ENCODE results near the gene ABCC1. TPM values are rescaled to one million over a fixed set of nuclear protein-coding genes. Genes with fewer than 3 reads are reported as not detected.
A peak's percentile ranks its signal among the peaks of the same experiment; 100 is the strongest.

ABCC1 gene
- total RNA-seq, 6 experiments from 2014 or later = 49.3 to 63.6 (median 57.1) TPM

- Mint-ChIP-seq H3K9me3 (no peaks in the 10 kb centered on the region), H3K4me3 (no peak overlapping the region), H3K27ac (peak overlapping the region; percentile 3; the same call in 1 of the 2 replicates), H3K36me3 (ENCODE audit: low read depth) (peaks cover 11% of the 10 kb centered on the region; the same call in 1 of the 2 replicates), H3K4me1 (ENCODE audit: low read depth) (peaks cover 54% of the 10 kb centered on the region), H3K27me3 (ENCODE audit: insufficient read depth) (peaks cover 3% of the 10 kb centered on the region; the same call in 1 of the 2 replicates)
- no peak for TF ChIP-seq CTCF (IDR thresholded peaks at IDR 0.05)
- DNase-seq = no peak
Observed at GRCh38 chr16:15947983-15948509, 1.4 kb upstream of the ABCC1 start.

GRCh38 chr16:15948532-15949209 lies 745 bp upstream of the ABCC1 start:
- Mint-ChIP-seq H3K4me3 (peak overlapping the region; percentile 84), H3K36me3 (ENCODE audit: low read depth) (peaks cover 11% of the 10 kb centered on the region; the same call in 1 of the 2 replicates), H3K4me1 (ENCODE audit: low read depth) (peaks cover 59% of the 10 kb centered on the region), H3K27me3 (ENCODE audit: insufficient read depth) (peaks cover 3% of the 10 kb centered on the region; the same call in 1 of the 2 replicates), H3K27ac (peak overlapping the region; percentile 72), H3K9me3 (no peaks in the 10 kb centered on the region)
- TF ChIP-seq CTCF (IDR thresholded peaks at IDR 0.05) = no peak
- no peak for DNase-seq

DNA sequence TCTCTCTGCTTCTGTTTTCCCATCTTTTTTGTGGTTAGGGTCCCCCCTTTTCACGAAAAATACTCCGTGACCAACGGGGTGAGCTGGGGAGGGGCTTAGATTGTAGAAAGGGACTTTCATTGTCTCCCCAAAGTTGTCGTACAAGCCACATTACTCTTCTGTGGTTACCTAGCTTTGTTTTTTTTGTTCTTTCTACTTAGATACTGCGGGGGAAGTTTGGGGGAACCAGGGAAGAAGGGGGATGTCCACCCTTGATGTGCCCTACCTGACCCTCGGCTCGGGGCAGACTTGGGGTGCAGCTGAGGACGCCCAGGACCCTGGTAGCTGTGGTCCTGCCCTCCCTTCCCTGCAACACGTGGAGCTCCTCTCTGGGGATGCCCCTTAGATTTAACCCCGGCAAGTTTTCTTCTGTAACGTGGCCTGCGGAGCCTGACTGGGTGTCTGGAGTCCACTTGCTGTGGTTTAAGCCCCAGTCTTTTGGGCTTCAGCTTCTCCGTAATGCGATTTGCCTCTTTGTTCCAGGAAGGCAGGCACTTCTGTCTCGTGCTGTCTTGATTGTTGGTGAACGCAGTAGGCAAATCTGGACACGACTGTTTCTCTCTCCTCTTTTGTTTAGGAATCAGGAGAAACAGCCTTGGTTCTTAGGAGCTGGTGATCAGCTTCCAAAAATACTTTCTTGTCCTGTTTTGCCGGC lies 892 bp downstream of the ABCC1 start:
- peak; percentile 33 for DNase-seq
- H3K4me1 Mint-ChIP-seq (ENCODE audit: low read depth) = peaks cover 63% of the 10 kb centered on the region

DNA sequence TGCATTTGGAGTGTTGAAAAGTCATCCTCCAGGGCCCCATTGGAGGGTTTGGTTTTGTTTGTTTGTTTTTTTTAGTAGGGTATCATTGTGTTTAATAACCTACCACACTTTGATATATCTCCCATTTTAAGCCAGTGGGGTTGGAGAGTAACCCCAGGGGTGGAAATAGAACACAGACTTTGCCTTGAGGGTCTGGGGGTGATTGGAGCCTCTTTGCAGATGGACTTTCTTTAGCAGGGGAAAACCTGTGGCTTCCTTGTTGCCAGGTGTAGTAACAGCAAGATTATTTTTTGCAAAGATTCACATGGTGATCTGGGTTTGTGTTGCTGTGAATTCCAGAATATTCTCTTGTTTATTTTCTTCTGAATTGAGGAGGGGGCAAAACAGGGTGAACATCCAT lies 1.5 kb downstream of the ABCC1 start:
- no peaks in the 10 kb centered on the region for H3K9me3 Mint-ChIP-seq
- H3K27ac Mint-ChIP-seq = peak overlapping the region; percentile 93
- peaks cover 57% of the 10 kb centered on the region for H3K4me1 Mint-ChIP-seq (ENCODE audit: low read depth)
- H3K36me3 Mint-ChIP-seq (ENCODE audit: low read depth) = peaks cover 21% of the 10 kb centered on the region
- peak overlapping the region; percentile 95 for H3K4me3 Mint-ChIP-seq
- DNase-seq = no peak
- peaks cover 3% of the 10 kb centered on the region; the same call in 1 of the 2 replicates for H3K27me3 Mint-ChIP-seq (ENCODE audit: insufficient read depth)
- TF ChIP-seq CTCF (IDR thresholded peaks at IDR 0.05) = no peak

More for the DNA sequence above, 892 bp downstream of the ABCC1 start:
- H3K9me3 Mint-ChIP-seq = no peaks in the 10 kb centered on the region
- H3K4me3 Mint-ChIP-seq = peak overlapping the region; percentile 95
- H3K27me3 Mint-ChIP-seq (ENCODE audit: insufficient read depth) = peaks cover 3% of the 10 kb centered on the region; the same call in 1 of the 2 replicates
- H3K36me3 Mint-ChIP-seq (ENCODE audit: low read depth) = peaks cover 17% of the 10 kb centered on the region
- peak overlapping the region; percentile 93 for H3K27ac Mint-ChIP-seq
- no peak for TF ChIP-seq CTCF (IDR thresholded peaks at IDR 0.05)

- TF ChIP-seq CTCF (IDR thresholded peaks at IDR 0.05) = no peak
- no peak for DNase-seq
- Mint-ChIP-seq H3K9me3 (no peaks in the 10 kb centered on the region), H3K27me3 (ENCODE audit: insufficient read depth) (no peaks in the 10 kb centered on the region), H3K4me3 (peak overlapping the region; percentile 95), H3K36me3 (ENCODE audit: low read depth) (peaks cover 21% of the 10 kb centered on the region), H3K27ac (peak overlapping the region; percentile 55), H3K4me1 (ENCODE audit: low read depth) (peaks cover 47% of the 10 kb centered on the region)
Observed at GRCh38 chr16:15951852-15952251, 2.4 kb downstream of the ABCC1 start.
